ENCODE results near the gene USP17L13.
"Not testable (repeated sequence)": the region's sequence is repeated elsewhere in the genome, so short reads cannot be mapped to it uniquely, and the experiment has no call there.

Gene USP17L13, protein sequence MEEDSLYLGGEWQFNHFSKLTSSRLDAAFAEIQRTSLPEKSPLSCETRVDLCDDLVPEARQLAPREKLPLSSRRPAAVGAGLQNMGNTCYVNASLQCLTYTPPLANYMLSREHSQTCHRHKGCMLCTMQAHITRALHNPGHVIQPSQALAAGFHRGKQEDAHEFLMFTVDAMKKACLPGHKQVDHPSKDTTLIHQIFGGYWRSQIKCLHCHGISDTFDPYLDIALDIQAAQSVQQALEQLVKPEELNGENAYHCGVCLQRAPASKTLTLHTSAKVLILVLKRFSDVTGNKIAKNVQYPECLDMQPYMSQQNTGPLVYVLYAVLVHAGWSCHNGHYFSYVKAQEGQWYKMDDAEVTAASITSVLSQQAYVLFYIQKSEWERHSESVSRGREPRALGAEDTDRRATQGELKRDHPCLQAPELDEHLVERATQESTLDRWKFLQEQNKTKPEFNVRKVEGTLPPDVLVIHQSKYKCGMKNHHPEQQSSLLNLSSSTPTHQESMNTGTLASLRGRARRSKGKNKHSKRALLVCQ

DNA sequence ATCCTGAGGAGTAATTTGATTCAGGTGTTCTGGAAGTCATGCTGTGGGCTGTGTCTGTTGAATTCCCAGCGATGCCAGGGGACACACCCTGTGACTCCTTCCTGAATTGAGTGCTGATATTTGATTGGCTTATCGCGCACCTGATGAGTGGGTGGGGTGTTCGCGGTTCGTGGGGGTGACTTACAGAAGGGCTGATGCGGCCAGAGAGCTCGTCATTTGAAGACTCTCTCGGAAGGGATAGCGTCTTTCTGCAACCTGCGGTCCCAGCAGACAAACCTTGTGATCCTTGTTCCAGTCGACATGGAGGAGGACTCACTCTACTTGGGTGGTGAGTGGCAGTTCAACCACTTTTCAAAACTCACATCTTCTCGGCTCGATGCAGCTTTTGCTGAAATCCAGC, at the start of gene USP17L13:
USP17L13 (plus strand) TSS at position 301 of the 400 bp plus-strand sequence; CDS start at position 301, 0 bp downstream.
- not testable (repeated sequence) for H3K9me3 ChIP-seq (ENCODE audit: low read depth, low read length); H3K4me3 ChIP-seq; H3K36me3 ChIP-seq (ENCODE audit: insufficient read depth, low read length); H3K27ac ChIP-seq; DNase-seq (ENCODE audit: low read depth, low spot score); H3K9ac ChIP-seq (ENCODE audit: insufficient read length)

DNA sequence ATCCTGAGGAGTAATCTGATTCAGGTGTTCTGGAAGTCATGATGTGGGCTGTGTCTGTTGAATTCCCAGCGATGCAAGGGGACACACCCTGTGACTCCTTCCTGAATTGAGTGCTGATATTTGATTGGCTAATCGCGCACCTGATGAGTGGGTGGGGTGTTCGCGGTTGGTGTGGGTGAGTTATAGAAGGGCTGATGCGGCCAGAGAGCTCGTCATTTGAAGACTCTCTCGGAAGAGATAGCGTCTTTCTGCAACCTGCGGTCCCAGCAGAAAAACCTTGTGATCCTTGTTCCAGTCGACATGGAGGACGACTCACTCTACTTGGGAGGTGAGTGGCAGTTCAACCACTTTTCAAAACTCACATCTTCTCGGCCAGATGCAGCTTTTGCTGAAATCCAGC, 14.3 kb upstream of the USP17L13 start, which contains the start of gene USP17L10:
USP17L10 (plus strand) TSS at position 301 of the 400 bp plus-strand sequence; CDS start at position 301, 0 bp downstream.
- DNase-seq (ENCODE audit: low read depth, low spot score); H3K36me3 ChIP-seq (ENCODE audit: insufficient read depth, low read length); H3K9ac ChIP-seq (ENCODE audit: insufficient read length); H3K9me3 ChIP-seq (ENCODE audit: low read depth, low read length); H3K4me3 ChIP-seq; H3K27ac ChIP-seq: not testable (repeated sequence)

DNA sequence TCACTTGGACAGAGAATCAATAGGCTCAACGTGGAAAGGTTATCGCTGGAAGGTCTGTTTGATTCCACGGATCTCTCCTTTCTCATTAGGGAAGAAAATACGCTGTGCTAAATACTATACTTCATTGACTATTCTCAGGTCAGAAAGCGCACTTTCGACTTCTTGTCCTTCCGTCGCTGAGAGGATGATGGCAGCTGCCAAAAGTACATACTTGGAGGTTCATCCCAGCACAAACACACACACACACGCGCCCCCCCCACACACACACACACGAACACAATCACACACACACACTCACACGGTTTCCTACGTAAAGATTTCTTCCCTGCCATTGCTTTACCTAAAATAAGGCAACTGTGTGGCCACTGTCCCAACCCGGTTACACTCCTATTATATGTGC, 10.0 kb upstream of the USP17L13 start:
- not testable (repeated sequence) for H3K9me3 ChIP-seq (ENCODE audit: low read depth, low read length); H3K9ac ChIP-seq (ENCODE audit: insufficient read length); DNase-seq (ENCODE audit: low read depth, low spot score); H3K27ac ChIP-seq; H3K4me3 ChIP-seq; H3K36me3 ChIP-seq (ENCODE audit: insufficient read depth, low read length)

DNA sequence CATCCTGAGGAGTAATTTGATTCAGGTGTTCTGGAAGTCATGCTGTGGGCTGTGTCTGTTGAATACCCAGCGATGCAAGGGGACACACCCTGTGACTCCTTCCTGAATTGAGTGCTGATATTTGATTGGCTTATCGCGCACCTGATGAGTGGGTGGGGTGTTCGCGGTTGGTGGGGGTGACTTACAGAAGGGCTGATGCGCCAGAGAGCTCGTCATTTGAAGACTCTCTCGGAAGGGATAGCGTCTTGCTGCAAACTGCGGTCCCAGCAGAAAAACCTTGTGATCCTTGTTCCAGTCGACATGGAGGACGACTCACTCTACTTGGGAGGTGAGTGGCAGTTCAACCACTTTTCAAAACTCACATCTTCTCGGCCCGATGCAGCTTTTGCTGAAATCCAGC, 9.6 kb upstream of the USP17L13 start, which contains the start of gene USP17L11:
USP17L11 (plus strand) TSS at position 301 of the 400 bp plus-strand sequence; CDS start at position 301, 0 bp downstream.
- not testable (repeated sequence) for H3K4me3 ChIP-seq; H3K36me3 ChIP-seq (ENCODE audit: insufficient read depth, low read length); H3K9me3 ChIP-seq (ENCODE audit: low read depth, low read length); H3K27ac ChIP-seq; DNase-seq (ENCODE audit: low read depth, low spot score); H3K9ac ChIP-seq (ENCODE audit: insufficient read length)

DNA sequence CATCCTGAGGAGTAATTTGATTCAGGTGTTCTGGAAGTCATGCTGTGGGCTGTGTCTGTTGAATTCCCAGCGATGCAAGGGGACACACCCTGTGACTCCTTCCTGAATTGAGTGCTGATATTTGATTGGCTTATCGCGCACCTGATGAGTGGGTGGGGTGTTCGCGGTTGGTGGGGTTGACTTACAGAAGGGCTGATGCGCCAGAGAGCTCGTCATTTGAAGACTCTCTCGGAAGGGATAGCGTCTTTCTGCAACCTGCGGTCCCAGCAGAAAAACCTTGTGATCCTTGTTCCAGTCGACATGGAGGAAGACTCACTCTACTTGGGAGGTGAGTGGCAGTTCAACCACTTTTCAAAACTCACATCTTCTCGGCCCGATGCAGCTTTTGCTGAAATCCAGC, 4.8 kb upstream of the USP17L13 start, which contains the start of gene USP17L12:
USP17L12 (plus strand) TSS at position 301 of the 400 bp plus-strand sequence; CDS start at position 301, 0 bp downstream.
- not testable (repeated sequence) for H3K36me3 ChIP-seq (ENCODE audit: insufficient read depth, low read length); H3K9me3 ChIP-seq (ENCODE audit: low read depth, low read length); H3K4me3 ChIP-seq; H3K27ac ChIP-seq; DNase-seq (ENCODE audit: low read depth, low spot score); H3K9ac ChIP-seq (ENCODE audit: insufficient read length)

DNA sequence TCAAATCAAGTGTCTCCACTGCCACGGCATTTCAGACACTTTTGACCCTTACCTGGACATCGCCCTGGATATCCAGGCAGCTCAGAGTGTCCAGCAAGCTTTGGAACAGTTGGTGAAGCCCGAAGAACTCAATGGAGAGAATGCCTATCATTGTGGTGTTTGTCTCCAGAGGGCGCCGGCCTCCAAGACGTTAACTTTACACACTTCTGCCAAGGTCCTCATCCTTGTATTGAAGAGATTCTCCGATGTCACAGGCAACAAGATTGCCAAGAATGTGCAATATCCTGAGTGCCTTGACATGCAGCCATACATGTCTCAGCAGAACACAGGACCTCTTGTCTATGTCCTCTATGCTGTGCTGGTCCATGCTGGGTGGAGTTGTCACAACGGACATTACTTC, 5.6 kb downstream of the USP17L13 start:
- H3K4me3 ChIP-seq; H3K9ac ChIP-seq (ENCODE audit: insufficient read length); H3K36me3 ChIP-seq (ENCODE audit: insufficient read depth, low read length); H3K27ac ChIP-seq; H3K9me3 ChIP-seq (ENCODE audit: low read depth, low read length); DNase-seq (ENCODE audit: low read depth, low spot score): not testable (repeated sequence)

DNA sequence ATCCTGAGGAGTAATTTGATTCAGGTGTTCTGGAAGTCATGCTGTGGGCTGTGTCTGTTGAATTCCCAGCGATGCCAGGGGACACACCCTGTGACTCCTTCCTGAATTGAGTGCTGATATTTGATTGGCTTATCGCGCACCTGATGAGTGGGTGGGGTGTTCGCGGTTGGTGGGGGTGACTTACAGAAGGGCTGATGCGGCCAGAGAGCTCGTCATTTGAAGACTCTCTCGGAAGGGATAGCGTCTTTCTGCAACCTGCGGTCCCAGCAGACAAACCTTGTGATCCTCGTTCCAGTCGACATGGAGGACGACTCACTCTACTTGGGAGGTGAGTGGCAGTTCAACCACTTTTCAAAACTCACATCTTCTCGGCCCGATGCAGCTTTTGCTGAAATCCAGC, 9.4 kb downstream of the USP17L13 start, which contains the start of gene USP17L15:
USP17L15 (plus strand) TSS at position 301 of the 400 bp plus-strand sequence; CDS start at position 301, 0 bp downstream.
- H3K9me3 ChIP-seq (ENCODE audit: low read depth, low read length); DNase-seq (ENCODE audit: low read depth, low spot score); H3K9ac ChIP-seq (ENCODE audit: insufficient read length); H3K36me3 ChIP-seq (ENCODE audit: insufficient read depth, low read length); H3K27ac ChIP-seq; H3K4me3 ChIP-seq: not testable (repeated sequence)

DNA sequence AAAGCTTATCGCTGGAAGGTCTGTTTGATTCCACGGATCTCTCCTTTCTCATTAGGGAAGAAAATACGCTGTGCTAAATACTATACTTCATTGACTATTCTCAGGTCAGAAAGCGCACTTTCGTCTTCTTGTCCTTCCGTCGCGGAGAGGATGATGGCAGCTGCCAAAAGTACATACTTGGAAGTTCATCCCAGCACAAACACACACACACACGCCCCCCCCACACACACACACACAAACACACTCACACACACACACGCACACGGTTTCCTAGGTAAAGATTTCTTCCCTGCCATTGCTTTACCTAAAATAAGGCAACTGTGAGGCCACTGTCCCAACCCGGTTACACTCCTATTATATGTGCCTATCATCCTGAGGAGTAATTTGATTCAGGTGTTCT, 13.8 kb downstream of the USP17L13 start:
- not testable (repeated sequence) for H3K9me3 ChIP-seq (ENCODE audit: low read depth, low read length); DNase-seq (ENCODE audit: low read depth, low spot score); H3K4me3 ChIP-seq

DNA sequence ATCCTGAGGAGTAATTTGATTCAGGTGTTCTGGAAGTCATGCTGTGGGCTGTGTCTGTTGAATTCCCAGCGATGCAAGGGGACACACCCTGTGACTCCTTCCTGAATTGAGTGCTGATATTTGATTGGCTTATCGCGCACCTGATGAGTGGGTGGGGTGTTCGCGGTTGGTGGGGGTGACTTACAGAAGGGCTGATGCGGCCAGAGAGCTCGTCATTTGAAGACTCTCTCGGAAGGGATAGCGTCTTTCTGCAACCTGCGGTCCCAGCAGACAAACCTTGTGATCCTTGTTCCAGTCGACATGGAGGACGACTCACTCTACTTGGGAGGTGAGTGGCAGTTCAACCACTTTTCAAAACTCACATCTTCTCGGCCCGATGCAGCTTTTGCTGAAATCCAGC, 18.9 kb downstream of the USP17L13 start, which contains the start of gene USP17L17:
USP17L17 (plus strand) TSS at position 301 of the 400 bp plus-strand sequence; CDS start at position 301, 0 bp downstream.
- not testable (repeated sequence) for H3K27ac ChIP-seq; H3K9ac ChIP-seq (ENCODE audit: insufficient read length); H3K9me3 ChIP-seq (ENCODE audit: low read depth, low read length); H3K4me3 ChIP-seq; DNase-seq (ENCODE audit: low read depth, low spot score); H3K36me3 ChIP-seq (ENCODE audit: insufficient read depth, low read length)

More for the DNA sequence above, 13.8 kb downstream of the USP17L13 start:
- not testable (repeated sequence) for H3K9ac ChIP-seq (ENCODE audit: insufficient read length); H3K36me3 ChIP-seq (ENCODE audit: insufficient read depth, low read length); H3K27ac ChIP-seq

DNA sequence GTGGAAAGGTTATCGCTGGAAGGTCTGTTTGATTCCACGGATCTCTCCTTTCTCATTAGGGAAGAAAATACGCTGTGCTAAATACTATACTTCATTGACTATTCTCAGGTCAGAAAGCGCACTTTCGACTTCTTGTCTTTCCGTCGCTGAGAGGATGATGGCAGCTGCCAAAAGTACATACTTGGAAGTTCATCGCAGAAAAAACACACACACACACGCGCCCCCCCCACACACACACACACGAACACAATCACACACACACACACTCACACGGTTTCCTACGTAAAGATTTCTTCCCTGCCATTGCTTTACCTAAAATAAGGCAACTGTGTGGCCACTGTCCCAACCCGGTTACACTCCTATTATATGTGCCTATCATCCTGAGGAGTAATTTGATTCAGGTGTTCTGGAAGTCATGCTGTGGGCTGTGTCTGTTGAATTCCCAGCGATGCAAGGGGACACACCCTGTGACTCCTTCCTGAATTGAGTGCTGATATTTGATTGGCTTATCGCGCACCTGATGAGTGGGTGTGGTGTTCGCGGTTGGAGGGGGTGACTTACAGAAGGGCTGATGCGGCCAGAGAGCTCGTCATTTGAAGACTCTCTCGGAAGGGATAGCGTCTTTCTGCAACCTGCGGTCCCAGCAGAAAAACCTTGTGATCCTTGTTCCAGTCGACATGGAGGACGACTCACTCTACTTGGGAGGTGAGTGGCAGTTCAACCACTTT, 23.4 kb downstream of the USP17L13 start, which contains the start of gene USP17L18:
USP17L18 (plus strand) TSS at position 678 of the 728 bp plus-strand sequence; CDS start at position 678, 0 bp downstream.
- H3K4me3 ChIP-seq; DNase-seq (ENCODE audit: low read depth, low spot score); H3K36me3 ChIP-seq (ENCODE audit: insufficient read depth, low read length); H3K9me3 ChIP-seq (ENCODE audit: low read depth, low read length); H3K9ac ChIP-seq (ENCODE audit: insufficient read length); H3K27ac ChIP-seq: not testable (repeated sequence)

DNA sequence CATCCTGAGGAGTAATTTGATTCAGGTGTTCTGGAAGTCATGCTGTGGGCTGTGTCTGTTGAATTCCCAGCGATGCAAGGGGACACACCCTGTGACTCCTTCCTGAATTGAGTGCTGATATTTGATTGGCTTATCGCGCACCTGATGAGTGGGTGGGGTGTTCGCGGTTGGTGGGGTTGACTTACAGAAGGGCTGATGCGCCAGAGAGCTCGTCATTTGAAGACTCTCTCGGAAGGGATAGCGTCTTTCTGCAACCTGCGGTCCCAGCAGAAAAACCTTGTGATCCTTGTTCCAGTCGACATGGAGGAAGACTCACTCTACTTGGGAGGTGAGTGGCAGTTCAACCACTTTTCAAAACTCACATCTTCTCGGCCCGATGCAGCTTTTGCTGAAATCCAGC, 28.4 kb downstream of the USP17L13 start, which contains the start of gene USP17L19:
USP17L19 (plus strand) TSS at position 301 of the 400 bp plus-strand sequence; CDS start at position 301, 0 bp downstream.
- not testable (repeated sequence) for H3K36me3 ChIP-seq (ENCODE audit: insufficient read depth, low read length); DNase-seq (ENCODE audit: low read depth, low spot score); H3K4me3 ChIP-seq

DNA sequence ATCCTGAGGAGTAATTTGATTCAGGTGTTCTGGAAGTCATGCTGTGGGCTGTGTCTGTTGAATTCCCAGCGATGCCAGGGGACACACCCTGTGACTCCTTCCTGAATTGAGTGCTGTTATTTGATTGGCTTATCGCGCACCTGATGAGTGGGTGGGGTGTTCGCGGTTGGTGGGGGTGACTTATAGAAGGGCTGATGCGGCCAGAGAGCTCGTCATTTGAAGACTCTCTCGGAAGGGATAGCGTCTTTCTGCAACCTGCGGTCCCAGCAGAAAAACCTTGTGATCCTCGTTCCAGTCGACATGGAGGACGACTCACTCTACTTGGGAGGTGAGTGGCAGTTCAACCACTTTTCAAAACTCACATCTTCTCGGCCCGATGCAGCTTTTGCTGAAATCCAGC, 33.1 kb downstream of the USP17L13 start, which contains the start of gene USP17L20:
USP17L20 (plus strand) TSS at position 301 of the 400 bp plus-strand sequence; CDS start at position 301, 0 bp downstream.
- DNase-seq (ENCODE audit: low read depth, low spot score); H3K4me3 ChIP-seq; H3K27ac ChIP-seq; H3K9ac ChIP-seq (ENCODE audit: insufficient read length); H3K36me3 ChIP-seq (ENCODE audit: insufficient read depth, low read length); H3K9me3 ChIP-seq (ENCODE audit: low read depth, low read length): not testable (repeated sequence)

More for the DNA sequence above, 28.4 kb downstream of the USP17L13 start, which contains the start of gene USP17L19:
- H3K9ac ChIP-seq (ENCODE audit: insufficient read length); H3K27ac ChIP-seq; H3K9me3 ChIP-seq (ENCODE audit: low read depth, low read length): not testable (repeated sequence)

DNA sequence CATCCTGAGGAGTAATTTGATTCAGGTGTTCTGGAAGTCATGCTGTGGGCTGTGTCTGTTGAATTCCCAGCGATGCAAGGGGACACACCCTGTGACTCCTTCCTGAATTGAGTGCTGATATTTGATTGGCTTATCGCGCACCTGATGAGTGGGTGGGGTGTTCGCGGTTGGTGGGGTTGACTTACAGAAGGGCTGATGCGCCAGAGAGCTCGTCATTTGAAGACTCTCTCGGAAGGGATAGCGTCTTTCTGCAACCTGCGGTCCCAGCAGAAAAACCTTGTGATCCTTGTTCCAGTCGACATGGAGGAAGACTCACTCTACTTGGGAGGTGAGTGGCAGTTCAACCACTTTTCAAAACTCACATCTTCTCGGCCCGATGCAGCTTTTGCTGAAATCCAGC, 37.9 kb downstream of the USP17L13 start, which contains the start of gene USP17L21:
USP17L21 (plus strand) TSS at position 301 of the 400 bp plus-strand sequence; CDS start at position 301, 0 bp downstream.
- not testable (repeated sequence) for H3K27ac ChIP-seq; H3K36me3 ChIP-seq (ENCODE audit: insufficient read depth, low read length); DNase-seq (ENCODE audit: low read depth, low spot score); H3K9ac ChIP-seq (ENCODE audit: insufficient read length); H3K4me3 ChIP-seq; H3K9me3 ChIP-seq (ENCODE audit: low read depth, low read length)
